T-helper 9 cell (primary cell): Measurements from ENCODE around the gene CCDC187.
"Not testable (repeated sequence)": the region's sequence is repeated elsewhere in the genome, so short reads cannot be mapped to it uniquely, and the experiment has no call there.

Experiments
- DNase-seq: peaks from one replicate; pipeline ENCODE4 v3.0.0-alpha.2; 2020

The CCDC187 gene

GRCh38 chr9:136283291-136284235 is 20.3 kb downstream of the CCDC187 start:
- DNase-seq = peak; percentile 66

GRCh38 chr9:136282272-136282861 is 21.5 kb downstream of the CCDC187 start:
- DNase-seq = no peak

- no peak for DNase-seq
These were observed 22.2 kb downstream of the CCDC187 start for GRCh38 chr9:136281421-136282271.

- no peak for DNase-seq
These were observed 23.2 kb downstream of the CCDC187 start for GRCh38 chr9:136280535-136281315.

DNA sequence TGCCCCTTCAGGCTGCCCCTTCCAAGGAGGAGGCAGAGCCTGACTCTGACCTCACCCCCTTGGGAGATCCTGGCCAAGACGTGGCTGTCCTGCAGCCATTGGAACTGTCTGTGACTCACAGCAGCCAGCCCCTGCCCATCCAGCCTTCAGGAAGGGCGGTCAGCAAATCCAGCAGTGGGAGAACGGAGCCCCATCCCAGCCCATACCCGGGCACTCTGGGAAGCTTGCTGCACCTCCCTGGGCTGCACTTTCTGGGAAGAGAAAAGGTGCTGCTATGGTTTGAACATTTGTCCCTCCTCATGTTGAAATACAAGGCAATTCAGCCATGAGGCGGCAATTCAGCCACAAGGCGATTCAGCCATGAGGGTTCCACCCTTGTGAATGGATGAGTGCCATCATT is 24.4 kb downstream of the CCDC187 start:
- DNase-seq = no peak

DNA sequence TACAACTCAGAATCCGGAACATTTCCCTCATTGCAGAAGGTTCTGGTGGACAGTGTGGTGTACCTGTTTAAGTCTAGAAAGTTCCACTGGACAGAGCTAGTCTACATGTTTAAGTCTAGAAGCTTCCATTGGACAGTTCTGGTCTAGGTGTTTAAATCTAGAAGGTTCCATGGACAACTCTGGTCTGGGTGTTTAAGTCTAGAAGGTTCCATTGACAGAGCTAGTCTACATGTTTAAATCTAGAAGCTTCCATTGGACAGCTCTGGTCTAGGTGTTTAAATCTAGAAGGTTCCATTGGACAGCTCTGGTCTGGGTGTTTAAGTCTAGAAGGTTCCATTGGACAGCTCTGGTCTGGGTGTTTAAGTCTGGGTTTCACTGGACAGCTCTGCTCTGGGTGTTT is 25.0 kb downstream of the CCDC187 start:
- DNase-seq = no peak

- no peak for DNase-seq
These were observed 25.7 kb downstream of the CCDC187 start for GRCh38 chr9:136278221-136278620.

DNA sequence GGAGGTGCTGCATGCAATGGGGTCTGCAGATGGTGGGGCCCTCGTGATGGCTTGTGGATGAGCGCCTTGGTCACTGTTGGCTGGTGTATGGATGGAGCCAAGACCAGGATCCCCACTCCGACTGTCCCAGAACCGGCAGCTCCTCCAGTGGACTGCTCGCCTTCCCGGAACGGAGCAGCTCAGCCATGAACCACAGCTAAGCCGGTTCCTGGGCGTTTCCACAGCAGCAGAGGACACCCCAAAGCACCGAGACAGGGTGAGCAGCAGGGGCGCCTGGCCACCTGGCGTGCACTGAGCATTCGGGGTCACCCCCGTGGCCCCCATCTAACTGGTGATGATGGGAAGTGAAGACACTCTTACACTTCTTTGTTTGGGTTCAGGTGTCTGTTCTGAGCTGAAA is 26.1 kb downstream of the CCDC187 start:
- no peak for DNase-seq

- no peak for DNase-seq
These were observed 27.2 kb downstream of the CCDC187 start for GRCh38 chr9:136276716-136277115.

- no peak for DNase-seq
These were observed 28.1 kb downstream of the CCDC187 start for GRCh38 chr9:136275655-136276429.

GRCh38 chr9:136274786-136275654 is 28.9 kb downstream of the CCDC187 start:
- DNase-seq = no peak

DNA sequence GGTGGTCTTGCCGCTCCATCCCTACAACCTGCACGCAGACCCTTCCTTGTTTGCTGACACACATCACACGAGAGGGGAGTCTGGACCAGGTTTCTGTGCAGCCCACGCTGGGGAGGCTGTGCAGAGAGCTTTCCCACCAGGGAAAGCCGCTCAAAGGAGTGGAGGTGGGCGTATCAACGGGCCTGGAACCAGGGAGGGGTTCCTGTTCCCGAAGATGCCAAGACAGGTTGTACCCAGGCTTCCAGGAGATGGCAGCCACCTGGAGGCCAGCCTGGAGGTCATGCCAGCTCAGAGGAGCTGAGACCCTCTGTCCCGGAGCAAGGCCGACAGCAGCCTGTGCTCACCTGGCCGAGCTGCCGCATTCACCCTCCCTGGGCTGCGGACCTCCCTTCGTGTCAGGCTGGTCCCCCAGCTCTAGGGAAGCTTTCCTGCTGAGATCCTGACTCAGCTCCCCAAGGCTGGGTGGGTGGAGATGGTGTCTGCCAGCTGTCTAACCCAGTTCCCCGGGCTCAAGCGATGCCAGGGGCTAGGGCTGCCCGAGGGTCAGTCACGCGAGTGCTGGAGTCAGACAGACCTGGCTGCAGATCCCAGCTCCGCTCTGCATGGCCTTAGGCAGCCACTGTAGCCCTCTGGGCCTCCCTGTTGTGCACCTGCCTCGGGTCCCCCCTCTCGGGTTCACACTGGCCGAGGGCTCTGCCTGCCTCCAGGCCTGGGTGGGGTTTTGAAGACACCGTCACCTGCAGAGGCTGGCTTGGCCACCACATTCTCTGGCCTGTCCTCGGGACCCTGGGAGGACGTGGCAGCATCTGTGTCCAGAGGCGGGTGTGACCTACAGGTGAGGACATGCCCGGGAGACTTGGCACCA is 29.7 kb downstream of the CCDC187 start:
- DNase-seq = no peak

DNA sequence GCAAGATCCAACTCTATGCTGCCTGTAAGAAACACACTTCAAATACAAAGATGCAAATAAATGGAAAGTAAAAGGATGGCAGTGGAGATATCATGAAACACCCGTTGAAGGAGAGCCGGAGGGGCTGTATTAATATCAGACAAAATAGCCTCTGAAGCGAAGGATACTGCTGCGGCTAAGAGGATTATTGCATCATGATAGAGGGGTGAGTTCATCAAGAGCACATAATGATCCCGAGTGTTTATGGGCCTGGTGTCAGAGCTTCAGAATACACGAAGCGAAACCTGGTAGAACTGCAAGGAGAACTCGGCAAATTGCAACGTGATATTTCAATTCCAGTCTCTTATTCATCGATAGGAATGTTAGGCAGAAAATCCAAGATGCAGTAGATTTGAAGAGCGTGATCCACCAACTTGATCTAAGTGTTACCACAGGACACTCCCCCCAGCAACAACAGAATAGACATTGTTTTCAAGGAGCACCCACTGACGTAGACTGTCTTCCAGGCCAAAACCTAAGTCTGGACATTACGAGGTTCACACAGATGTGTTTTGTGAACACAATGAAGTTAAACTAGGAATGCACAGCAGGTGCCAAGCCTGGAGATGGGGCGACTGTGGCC is 30.5 kb downstream of the CCDC187 start:
- DNase-seq = no peak

DNA sequence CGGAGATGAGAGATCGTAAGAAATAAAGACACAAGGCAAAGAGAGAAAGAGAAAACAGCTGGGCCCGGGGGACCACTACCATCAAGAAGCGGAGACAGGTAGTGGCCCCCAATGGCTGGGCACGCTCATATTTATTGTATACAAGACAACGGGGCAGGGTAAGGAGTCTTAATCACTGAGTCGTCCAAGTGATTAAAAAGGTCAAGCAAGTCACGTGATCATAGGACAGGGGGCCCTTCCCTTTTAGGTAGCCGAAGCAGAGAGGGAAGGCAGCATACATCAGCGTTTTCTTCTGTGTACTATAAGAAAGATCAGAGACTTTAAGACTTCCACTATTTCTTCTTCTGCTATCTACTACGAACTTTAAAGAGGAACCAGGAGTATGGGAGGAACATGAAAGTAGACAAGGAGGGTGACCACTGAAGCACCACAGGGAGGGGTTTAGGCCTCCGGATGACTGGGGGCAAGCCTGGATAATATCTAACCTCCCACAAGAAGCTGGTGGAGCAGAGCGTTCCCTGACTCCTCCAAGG is 33.7 kb downstream of the CCDC187 start:
- no peak for DNase-seq

DNA sequence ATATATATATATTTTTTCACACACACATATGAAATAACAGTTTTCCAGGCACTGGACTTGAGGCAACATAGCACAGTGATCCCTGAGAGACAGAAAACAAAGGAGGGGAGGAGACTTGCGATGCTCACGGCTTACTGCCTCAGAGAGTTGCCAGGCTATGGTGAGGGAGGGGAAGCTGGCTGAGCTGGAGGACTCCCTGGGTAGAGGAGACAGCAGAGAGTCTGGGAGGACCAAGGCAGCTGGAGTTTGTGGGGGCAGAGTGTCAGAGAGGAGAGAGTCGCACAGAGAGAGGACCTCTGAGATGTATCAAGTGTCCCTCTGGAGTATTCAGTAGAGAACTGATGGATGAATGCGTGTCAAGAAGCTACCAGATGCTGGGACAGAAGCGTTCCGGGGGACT is 35.2 kb downstream of the CCDC187 start:
- no peak for DNase-seq

DNA sequence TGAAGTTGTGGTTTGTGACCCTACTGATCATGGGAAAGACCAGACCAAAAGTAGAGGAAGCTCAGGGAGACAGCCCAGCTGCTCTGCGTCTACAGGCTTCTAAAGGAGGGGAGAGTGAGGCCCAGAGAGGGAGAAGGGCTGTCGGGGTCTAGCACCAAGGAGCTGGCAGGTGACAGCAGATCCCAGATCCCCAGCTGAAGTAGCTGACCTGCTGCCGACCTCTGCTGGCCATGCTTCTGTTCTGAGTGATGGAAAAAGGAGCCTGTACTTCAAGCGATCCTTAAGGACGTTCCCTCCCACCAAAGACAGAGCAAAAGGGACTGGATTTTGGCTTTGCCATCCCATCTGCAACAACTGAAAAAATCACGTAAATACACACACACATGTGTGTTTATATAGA is 35.6 kb downstream of the CCDC187 start:
- DNase-seq = no peak

- peak; percentile 86 for DNase-seq
These were observed 36.4 kb downstream of the CCDC187 start for GRCh38 chr9:136267261-136268111.

- not testable (repeated sequence) for DNase-seq
These were observed 37.3 kb downstream of the CCDC187 start for GRCh38 chr9:136266641-136267040.
